Measurements from ENCODE around the gene TTC22. TPM values are rescaled to one million over a fixed set of nuclear protein-coding genes. Genes with fewer than 3 reads are reported as not detected.

TTC22 gene
- total RNA-seq, 1 donor from 2014 or later, result not detected

DNA sequence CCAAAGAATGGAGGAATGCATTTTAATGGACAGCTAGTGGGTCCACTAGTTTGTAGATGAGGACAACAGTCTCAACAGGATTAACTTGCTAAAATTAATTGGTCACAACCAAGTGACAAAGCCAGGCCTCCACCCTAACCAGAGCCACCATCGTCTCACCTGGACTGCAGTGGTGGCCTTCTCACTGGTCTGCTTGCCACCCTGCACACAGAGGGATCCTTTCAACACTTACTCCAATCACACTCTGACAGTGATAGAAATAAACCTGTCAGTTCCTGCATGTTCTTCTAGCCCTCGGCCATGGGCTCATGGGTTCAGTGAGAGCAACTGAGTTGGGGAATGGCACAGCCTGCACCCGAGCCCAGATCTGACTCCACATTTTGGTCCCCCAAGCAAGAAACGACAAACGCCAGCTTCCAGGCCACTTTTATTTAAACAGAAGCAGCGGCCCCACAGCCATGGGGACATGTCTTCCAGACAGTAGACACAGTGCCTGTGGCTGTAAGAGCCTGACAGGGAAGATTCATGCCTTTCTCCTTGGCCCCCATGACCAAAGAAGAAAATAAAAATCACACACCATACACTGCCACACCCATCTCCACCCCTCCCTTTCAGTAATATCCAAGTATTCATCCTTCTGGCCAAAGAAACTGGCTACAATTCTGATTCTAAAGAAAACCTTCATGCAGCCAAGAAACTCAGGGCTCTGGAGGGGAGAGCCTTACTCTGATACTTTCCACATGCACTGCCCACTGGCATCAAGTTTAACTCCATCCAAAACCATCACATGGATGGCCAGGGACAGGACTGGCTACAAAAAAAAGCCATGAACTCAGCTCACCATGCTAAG is 48.3 kb upstream of the TTC22 start:
- Histone ChIP-seq H3K4me2 (no peak overlapping the region), H3K4me1 (no peaks in the 10 kb centered on the region), H3K27ac (no peak overlapping the region), H4K20me1 (ENCODE audit: low read depth) (no peaks in the 10 kb centered on the region), H3K36me3 (no peaks in the 10 kb centered on the region), H3K79me2 (ENCODE audit: low read depth) (no peaks in the 10 kb centered on the region), H3K9me3 (ENCODE audit: low read depth) (no peaks in the 10 kb centered on the region), H3K27me3 (no peaks in the 10 kb centered on the region), H2AFZ (replicated peaks) (no peak overlapping the region), H3F3A (ENCODE audit: low read depth) (peaks cover 4% of the 10 kb centered on the region), H3K4me3 (no peak overlapping the region), H3K9ac (no peak overlapping the region)
- Mint-ChIP-seq H3K4me1 (no peaks in the 10 kb centered on the region), H3K4me3 (no peak overlapping the region), H3K27me3 (ENCODE audit: insufficient read depth, low read depth) (peaks cover 5% of the 10 kb centered on the region), H3K27ac (no peak overlapping the region), H3K9me3 (no peaks in the 10 kb centered on the region), H3K36me3 (peaks cover 57% of the 10 kb centered on the region)
- DNase-seq (ENCODE audit: low spot score), result no peak
- TF ChIP-seq EZH2 (IDR thresholded peaks at IDR 0.05) (no peak), CTCF (IDR thresholded peaks at IDR 0.05) (no peak), EZH2phosphoT487 (IDR thresholded peaks at IDR 0.05) (no peak)

DNA sequence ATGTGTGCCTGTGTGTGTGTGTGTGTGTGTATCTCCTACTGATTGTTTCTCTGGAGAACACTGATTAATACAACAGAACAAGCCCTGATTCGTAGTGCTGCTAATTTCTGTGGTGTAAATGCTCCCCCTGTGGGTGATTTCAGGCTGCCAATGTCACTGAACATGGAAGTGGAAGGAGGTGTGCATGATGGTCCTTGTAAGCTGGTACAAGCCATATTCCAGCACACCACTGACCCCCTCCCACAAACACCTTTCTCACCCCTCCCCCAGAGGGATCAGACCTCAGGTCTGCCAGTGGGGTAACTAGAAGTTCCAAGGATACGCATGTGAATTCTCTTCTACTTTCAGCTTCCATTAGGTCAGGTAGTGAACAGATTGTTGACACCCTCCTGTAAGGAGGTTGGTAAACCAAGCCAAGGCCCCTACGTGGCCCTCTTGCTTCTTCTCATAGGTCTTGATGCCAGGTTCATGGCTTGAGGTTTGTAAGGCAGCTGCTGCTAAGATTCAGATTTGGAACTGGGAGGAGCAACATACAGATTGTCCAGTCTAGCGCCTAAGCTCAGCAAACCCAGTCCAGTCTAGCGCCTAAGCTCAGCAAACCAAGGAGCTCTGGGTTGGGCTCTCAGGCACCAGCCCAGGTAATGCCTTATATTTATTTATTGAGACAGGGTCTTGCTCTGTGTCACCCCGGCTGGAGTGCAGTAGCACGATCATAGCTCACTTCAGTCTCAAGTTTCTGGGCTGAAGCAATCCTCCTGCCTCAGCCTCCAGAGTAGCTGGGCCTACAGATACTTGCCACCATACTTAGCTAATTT is 47.2 kb upstream of the TTC22 start:
- Histone ChIP-seq H3K27me3 (no peaks in the 10 kb centered on the region), H3K4me3 (no peak overlapping the region), H3K9me3 (ENCODE audit: low read depth) (no peaks in the 10 kb centered on the region), H3K4me2 (no peak overlapping the region), H2AFZ (replicated peaks) (no peak overlapping the region), H4K20me1 (ENCODE audit: low read depth) (no peaks in the 10 kb centered on the region), H3K27ac (no peak overlapping the region), H3F3A (ENCODE audit: low read depth) (peaks cover 4% of the 10 kb centered on the region), H3K4me1 (no peaks in the 10 kb centered on the region), H3K9ac (no peak overlapping the region), H3K36me3 (no peaks in the 10 kb centered on the region), H3K79me2 (ENCODE audit: low read depth) (no peaks in the 10 kb centered on the region)
- peaks cover 48% of the 10 kb centered on the region for H3K36me3 Mint-ChIP-seq
- no peaks in the 10 kb centered on the region for H3K4me1 Mint-ChIP-seq
- H3K27ac Mint-ChIP-seq, result no peak overlapping the region
- TF ChIP-seq EZH2 (IDR thresholded peaks at IDR 0.05) (no peak), EZH2phosphoT487 (IDR thresholded peaks at IDR 0.05) (no peak), CTCF (IDR thresholded peaks at IDR 0.05) (no peak)
- peaks cover 5% of the 10 kb centered on the region for H3K27me3 Mint-ChIP-seq (ENCODE audit: insufficient read depth, low read depth)
- no peaks in the 10 kb centered on the region for H3K9me3 Mint-ChIP-seq
- DNase-seq (ENCODE audit: low spot score), result no peak
- H3K4me3 Mint-ChIP-seq, result no peak overlapping the region

DNA sequence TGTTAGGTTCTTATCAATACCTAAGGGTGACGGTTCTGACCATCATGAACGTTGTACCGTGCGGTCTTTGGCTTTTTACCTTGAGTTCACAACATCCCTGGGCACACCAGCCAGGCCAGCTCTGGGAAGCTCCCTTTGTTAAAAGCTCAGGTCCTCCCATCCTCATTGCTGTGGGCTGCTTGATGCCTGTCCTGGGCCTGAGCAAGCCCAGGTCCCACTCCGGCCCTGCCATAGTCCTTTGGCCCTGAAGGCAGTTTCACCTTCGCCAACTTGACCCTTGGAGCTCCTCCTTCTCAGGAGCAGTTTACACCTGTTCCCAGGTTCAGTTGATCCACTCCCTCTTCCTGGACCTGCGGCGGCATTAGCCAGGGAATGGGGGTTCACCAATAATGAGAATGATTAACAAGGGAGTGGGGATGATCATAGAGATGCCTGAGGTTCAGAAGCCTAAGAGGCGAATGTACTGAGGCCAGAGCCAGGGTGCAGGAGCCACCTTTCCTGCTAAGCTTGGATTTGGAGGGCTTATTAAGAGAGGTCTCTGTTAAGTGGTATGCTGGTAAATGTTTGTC is 45.7 kb upstream of the TTC22 start:
- H3K9me3 ChIP-seq (ENCODE audit: low read depth), result no peaks in the 10 kb centered on the region
- H3K4me1 Mint-ChIP-seq, result no peaks in the 10 kb centered on the region
- H3F3A ChIP-seq (ENCODE audit: low read depth), result peaks cover 4% of the 10 kb centered on the region
- TF ChIP-seq EZH2phosphoT487 (IDR thresholded peaks at IDR 0.05), result no peak
- no peak for TF ChIP-seq EZH2 (IDR thresholded peaks at IDR 0.05)
- no peak for TF ChIP-seq CTCF (IDR thresholded peaks at IDR 0.05)
- no peak overlapping the region for H3K9ac ChIP-seq
- no peaks in the 10 kb centered on the region for H3K4me1 ChIP-seq
- peaks cover 43% of the 10 kb centered on the region for H3K36me3 Mint-ChIP-seq
- H3K27ac ChIP-seq, result no peak overlapping the region
- no peak overlapping the region for H3K4me3 Mint-ChIP-seq
- no peaks in the 10 kb centered on the region for H3K36me3 ChIP-seq
- H3K27me3 ChIP-seq, result no peaks in the 10 kb centered on the region
- no peak for DNase-seq (ENCODE audit: low spot score)
- H4K20me1 ChIP-seq (ENCODE audit: low read depth), result no peaks in the 10 kb centered on the region
- no peak overlapping the region for H3K27ac Mint-ChIP-seq
- H3K9me3 Mint-ChIP-seq, result no peaks in the 10 kb centered on the region
- no peak overlapping the region for H2AFZ ChIP-seq (replicated peaks)
- no peak overlapping the region for H3K4me2 ChIP-seq
- H3K79me2 ChIP-seq (ENCODE audit: low read depth), result no peaks in the 10 kb centered on the region
- H3K27me3 Mint-ChIP-seq (ENCODE audit: insufficient read depth, low read depth), result peaks cover 5% of the 10 kb centered on the region
- no peak overlapping the region for H3K4me3 ChIP-seq

All from neural progenitor cell (in vitro differentiated cells).